B cell (primary cell): ENCODE measurements around the gene PRAF2. TPM values are rescaled to one million over a fixed set of nuclear protein-coding genes. Genes with fewer than 3 reads are reported as not detected.

ENCODE experiments used
- ATAC-seq: fragments of 200-7000 bp; cut with Tn5 transposase; one replicate; pipeline ENCODE4 v1.10.0; 2021; ENCODE audit warnings: low read depth, mild to moderate bottlenecking, moderate number of reproducible peaks, moderate library complexity
- CTCF ChIA-PET: fragments of 350-600 bp; sonication (Branson Sonifier 250); formaldehyde crosslinking; loops from one replicate; lab custom pipeline; 2021; ENCODE audit warnings: antibody characterized with exemption, inconsistent platforms; lab: Charles Lee
- POLR2A ChIA-PET: fragments of 350-600 bp; sonication (Branson Sonifier 250); formaldehyde crosslinking; loops from one replicate; lab custom pipeline; 2021; ENCODE audit warnings: antibody characterized with exemption; lab: Charles Lee
- DNase-seq: peaks from one replicate; pipeline ENCODE4 v3.0.0; 2013
- H2AFZ ChIP-seq: 2 replicates; pipeline ENCODE4 v1.6.1; 2012; ENCODE audit warnings: mild to moderate bottlenecking, low read depth, low read length; ENCODE audit not compliant: insufficient read depth, poor library complexity, severe bottlenecking
- H3K27ac ChIP-seq, 2 donors: 1 replicate in 1 of 2; 2 replicates in 1 of 2; pipeline ENCODE4 v1.5.1; 2012 to 2013; ENCODE audit warnings: low read length in 2 of 2, mild to moderate bottlenecking in 2 of 2, moderate library complexity in 1 of 2
- H3K27me3 ChIP-seq, 4 experiments: fragments of 200-600 bp in 1 of 4; sonication (generic) in 1 of 4; replicated peaks in 1 of 4; 1 replicate in 2 of 4; 2 replicates in 2 of 4; pipeline versions ENCODE4 v1.6.1 to v1.7.0; 2013 to 2016; ENCODE audit warnings: low read length in 3 of 4, mild to moderate bottlenecking in 2 of 4, mixed read lengths in 1 of 4, moderate library complexity in 1 of 4; ENCODE audit not compliant: insufficient read depth in 4 of 4, control insufficient read depth in 3 of 4; ENCODE audit errors: control extremely low read depth in 1 of 4
- H3K36me3 ChIP-seq, 2 experiments: replicated peaks in 1 of 2; 1 replicate in 1 of 2; 2 replicates in 1 of 2; pipeline versions ENCODE4 v1.6.1 to v1.7.1; 2013; ENCODE audit warnings: low read length in 1 of 2; ENCODE audit not compliant: insufficient read depth in 2 of 2, control insufficient read depth in 1 of 2; ENCODE audit errors: control extremely low read depth in 1 of 2, extremely low read depth in 1 of 2
- H3K4me1 ChIP-seq, 2 donors: fragments of 200-600 bp in 1 of 2; sonication (generic) in 1 of 2; 1 replicate in 1 of 2; 2 replicates in 1 of 2; pipeline versions ENCODE4 v1.5.1 to v1.6.1; 2013 to 2017; ENCODE audit warnings: low read length in 2 of 2; ENCODE audit not compliant: control insufficient read depth in 2 of 2, insufficient read depth in 2 of 2
- H3K4me2 ChIP-seq: replicated peaks from 2 replicates; pipeline ENCODE3; 2012; ENCODE audit warnings: mild to moderate bottlenecking, low read depth, low read length; ENCODE audit not compliant: poor library complexity, severe bottlenecking
- H3K4me3 ChIP-seq, 5 experiments: fragments of 200-600 bp in 1 of 5; sonication (generic) in 1 of 5; 1 replicate in 3 of 5; 2 replicates in 2 of 5; pipeline versions ENCODE4 v1.5.1 to v1.7.0; 2011 to 2016; ENCODE audit warnings: low read length in 4 of 5, mild to moderate bottlenecking in 4 of 5, low read depth in 2 of 5, control low read depth in 1 of 5, moderate library complexity in 1 of 5; ENCODE audit not compliant: insufficient read depth in 1 of 5; ENCODE audit errors: control extremely low read depth in 1 of 5, extremely low read depth in 1 of 5
- H3K79me2 ChIP-seq: fragments of 200-600 bp; sonication (generic); one replicate; pipeline ENCODE4 v1.6.0; 2016; ENCODE audit warnings: low read length; ENCODE audit not compliant: control insufficient read depth, insufficient read depth
- H3K9ac ChIP-seq: fragments of 200-600 bp; sonication (generic); 2 replicates; pipeline ENCODE4 v1.6.1; 2017; ENCODE audit warnings: mild to moderate bottlenecking, low read length, moderate library complexity
- H3K9me3 ChIP-seq, 3 donors: one replicate each; pipeline versions ENCODE4 v1.6.1 to v1.7.1; 2013; ENCODE audit warnings: low read length in 2 of 3; ENCODE audit not compliant: control insufficient read depth in 2 of 3, insufficient read depth in 1 of 3; ENCODE audit errors: control extremely low read depth in 1 of 3
- H4K20me1 ChIP-seq: 2 replicates; pipeline ENCODE4 v1.6.0; 2012; ENCODE audit warnings: mild to moderate bottlenecking, low read length; ENCODE audit not compliant: insufficient read depth, control insufficient read depth, poor library complexity, severe bottlenecking
- H3K27ac Mint-ChIP-seq: one replicate; pipeline ENCODE4 v1.8.0; 2021; ENCODE audit warnings: mixed read lengths
- H3K27me3 Mint-ChIP-seq: one replicate; pipeline ENCODE4 v1.8.0; 2021; ENCODE audit warnings: mixed read lengths
- H3K4me1 Mint-ChIP-seq: one replicate; pipeline ENCODE4 v1.8.0; 2021; ENCODE audit warnings: mixed read lengths
- H3K4me3 Mint-ChIP-seq: one replicate; pipeline ENCODE4 v1.8.0; 2021; ENCODE audit warnings: mixed read lengths
- H3K9me3 Mint-ChIP-seq: one replicate; pipeline ENCODE4 v1.8.0; 2022; ENCODE audit warnings: mixed read lengths; ENCODE audit not compliant: insufficient read depth
- EZH2 ChIP-seq: IDR thresholded peaks from 2 replicates; pipeline ENCODE4 v1.6.1; 2012; ENCODE audit warnings: borderline replicate concordance, low read depth, mild to moderate bottlenecking, moderate library complexity, low read length; ENCODE audit not compliant: insufficient read depth, poor library complexity, severe bottlenecking
- WGBS: methylation state at CpG from one replicate; pipeline ENCODE4 v1.1.5; 2013; ENCODE audit warnings: missing lambda C conversion rate; ENCODE audit not compliant: insufficient coverage; 5-methylcytosine and 5-hydroxymethylcytosine counted together
- intact Hi-C: fragments of 100-400 bp; cut with micrococcal nuclease; formaldehyde crosslinking; loops from one replicate; pipeline ENCODE4 v1.10.0; 2022
- polyA plus RNA-seq: library from polyadenylated mRNA; depleted of rRNA; stranded (reverse); fragments of >200 nt; gene quantifications from 2 replicates; pipeline ENCODE4 v1.2.3, GENCODE V29; 2012
- total RNA-seq, 2 donors: library from RNA; stranded (reverse); fragments of 120-200 nt in 1 of 2; gene quantifications; 1 replicate in 1 of 2; 2 replicates in 1 of 2; pipeline versions ENCODE4 v1.2.3 to v1.2.4, GENCODE V29; 2013 to 2022
- TF ChIP-seq, protein P1 (sequence below): fragments of 200-600 bp; IDR thresholded peaks from one replicate; pipeline ENCODE4 v1.8.0; 2022; ENCODE audit warnings: antibody characterized with exemption, mild to moderate bottlenecking

PRAF2 gene
- total and polyA plus RNA-seq, 2 donors (not counting 1 experiment from before 2014, with no cell fraction given): 19.0 to 19.4 TPM

DNA sequence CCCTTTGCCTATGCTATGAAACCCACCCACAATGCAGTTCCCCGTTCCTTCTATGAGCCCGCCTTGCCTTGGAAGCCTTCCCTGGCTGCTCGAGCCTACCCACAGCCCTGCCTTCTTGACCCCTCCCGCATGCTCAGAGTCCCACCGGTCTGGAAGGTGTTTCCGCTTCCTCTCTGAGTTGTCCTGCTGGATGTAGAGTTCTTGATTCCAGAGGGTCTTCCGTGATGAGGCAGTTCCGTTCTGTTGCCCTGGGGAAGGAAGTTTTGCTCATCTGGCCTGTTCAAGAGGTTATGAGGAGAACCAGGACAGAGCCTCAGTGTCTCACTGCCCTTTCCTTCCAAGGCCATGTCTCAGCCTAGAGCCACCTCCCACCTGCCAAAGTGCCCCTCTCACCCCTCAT is 42.3 kb upstream of the PRAF2 start:
- no peaks in the 10 kb centered on the region for H3K27me3 Mint-ChIP-seq
- WGBS: 100% methylated on average over 4 of the region's 8 CpGs
- H3K27ac Mint-ChIP-seq: no peak overlapping the region
- H3K79me2 ChIP-seq: no peaks in the 10 kb centered on the region
- intact Hi-C loops: no loop called here
- peaks cover 0 to 6% of the 10 kb centered on the region in 2 donors for H3K4me1 ChIP-seq
- no peak overlapping the region for H3K4me2 ChIP-seq
- H3K4me1 Mint-ChIP-seq: peaks cover 12% of the 10 kb centered on the region
- TF ChIP-seq, protein P1, sequence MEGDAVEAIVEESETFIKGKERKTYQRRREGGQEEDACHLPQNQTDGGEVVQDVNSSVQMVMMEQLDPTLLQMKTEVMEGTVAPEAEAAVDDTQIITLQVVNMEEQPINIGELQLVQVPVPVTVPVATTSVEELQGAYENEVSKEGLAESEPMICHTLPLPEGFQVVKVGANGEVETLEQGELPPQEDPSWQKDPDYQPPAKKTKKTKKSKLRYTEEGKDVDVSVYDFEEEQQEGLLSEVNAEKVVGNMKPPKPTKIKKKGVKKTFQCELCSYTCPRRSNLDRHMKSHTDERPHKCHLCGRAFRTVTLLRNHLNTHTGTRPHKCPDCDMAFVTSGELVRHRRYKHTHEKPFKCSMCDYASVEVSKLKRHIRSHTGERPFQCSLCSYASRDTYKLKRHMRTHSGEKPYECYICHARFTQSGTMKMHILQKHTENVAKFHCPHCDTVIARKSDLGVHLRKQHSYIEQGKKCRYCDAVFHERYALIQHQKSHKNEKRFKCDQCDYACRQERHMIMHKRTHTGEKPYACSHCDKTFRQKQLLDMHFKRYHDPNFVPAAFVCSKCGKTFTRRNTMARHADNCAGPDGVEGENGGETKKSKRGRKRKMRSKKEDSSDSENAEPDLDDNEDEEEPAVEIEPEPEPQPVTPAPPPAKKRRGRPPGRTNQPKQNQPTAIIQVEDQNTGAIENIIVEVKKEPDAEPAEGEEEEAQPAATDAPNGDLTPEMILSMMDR: no peak
- no peak for TF ChIP-seq EZH2
- CTCF ChIA-PET: no interaction called here
- POLR2A ChIA-PET: no interaction called here
- H2AFZ ChIP-seq: no peak overlapping the region
- no peaks in the 10 kb centered on the region for H4K20me1 ChIP-seq
- H3K4me3 Mint-ChIP-seq: no peak overlapping the region
- no peak for DNase-seq
- peaks cover 0 to 41% of the 10 kb centered on the region in 2 experiments for H3K36me3 ChIP-seq
- H3K27ac ChIP-seq: no peak overlapping the region
- no peaks in the 10 kb centered on the region for H3K9me3 Mint-ChIP-seq
- H3K9me3 ChIP-seq: no peaks in the 10 kb centered on the region
- H3K9ac ChIP-seq: no peak overlapping the region
- no peak overlapping the region for H3K4me3 ChIP-seq
- ATAC-seq: no peak
- H3K27me3 ChIP-seq: no peaks in the 10 kb centered on the region

DNA sequence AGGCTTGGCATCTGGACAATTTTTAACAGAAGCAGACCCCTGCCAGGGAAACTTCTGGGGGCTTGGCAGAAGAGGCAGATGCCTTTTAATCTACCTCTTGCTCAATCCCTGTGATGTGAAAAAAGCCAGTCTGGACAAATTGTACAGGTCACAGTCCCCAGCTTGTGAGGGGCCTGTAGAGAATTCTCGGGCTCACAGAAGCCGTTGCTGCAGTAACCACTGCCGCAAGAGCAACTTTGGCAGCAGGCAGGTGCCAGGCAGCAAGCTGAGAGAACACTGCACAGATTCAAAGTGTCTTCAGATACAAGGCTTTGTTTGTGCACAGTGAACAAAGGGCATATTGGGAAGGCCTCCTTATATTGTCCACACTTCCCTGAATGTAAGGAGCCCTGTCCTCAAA is 38.0 kb upstream of the PRAF2 start:
- CTCF ChIA-PET: no interaction called here
- Histone ChIP-seq H3K9me3 (no peaks in the 10 kb centered on the region), H3K4me3 (no peak overlapping the region), H3K79me2 (no peaks in the 10 kb centered on the region), H3K4me2 (no peak overlapping the region), H3K27ac (no peak overlapping the region), H3K4me1 (no peaks in the 10 kb centered on the region), H4K20me1 (no peaks in the 10 kb centered on the region), H2AFZ (no peak overlapping the region), H3K27me3 (no peaks in the 10 kb centered on the region), H3K36me3 (peaks cover 0 to 27% of the 10 kb centered on the region in 2 experiments), H3K9ac (no peak overlapping the region)
- intact Hi-C loops: no loop called here
- no peaks in the 10 kb centered on the region for H3K9me3 Mint-ChIP-seq
- 94% methylated on average over 2 of the region's 3 CpGs for WGBS
- POLR2A ChIA-PET: interaction anchor here (0.7 kb wide), 1 partner anchor 11 kb away, joined by 5 read pairs; no protein-coding TSS in a partner anchor
- ATAC-seq (no peak), DNase-seq (no peak)
- TF ChIP-seq EZH2: no peak
- TF ChIP-seq, protein P1: no peak
- no peak overlapping the region for H3K4me3 Mint-ChIP-seq
- no peak overlapping the region for H3K27ac Mint-ChIP-seq
- H3K4me1 Mint-ChIP-seq: peaks cover 3% of the 10 kb centered on the region
- no peaks in the 10 kb centered on the region for H3K27me3 Mint-ChIP-seq
